A673 (cell line): ENCODE data around the gene ABHD11. TPM values are rescaled to one million over a fixed set of nuclear protein-coding genes. Genes with fewer than 3 reads are reported as not detected.

Source experiments
- BruUV-seq: library from RNA; stranded (reverse); fragments of 400-500 nt; replicated peaks from 2 replicates; lab custom pipeline; 2021; lab: Mats Ljungman, UMichigan
- CTCF ChIA-PET: fragments of 300-600 bp; sonication (Branson Sonifier 250); formaldehyde crosslinking; loops from one replicate; lab custom pipeline; 2022; ENCODE audit warnings: antibody characterized with exemption; lab: Charles Lee
- POLR2A ChIA-PET: fragments of 300-600 bp; sonication (Branson Sonifier 250); formaldehyde crosslinking; loops from one replicate; lab custom pipeline; 2022; ENCODE audit warnings: antibody characterized with exemption; ENCODE audit not compliant: low non-redundant PET; lab: Charles Lee
- DNase-seq: peaks from one replicate; pipeline ENCODE4 v3.0.0-alpha.2; 2015; ENCODE audit warnings: low spot score
- H3K27ac ChIP-seq: fragments of 200-600 bp; sonication (generic); 2 replicates; pipeline ENCODE4 v1.5.1; 2016; ENCODE audit warnings: mixed run types, low read depth, mild to moderate bottlenecking, mixed read lengths, antibody characterized with exemption, low read length; ENCODE audit not compliant: poor library complexity, severe bottlenecking
- H3K27me3 ChIP-seq: fragments of 200-600 bp; sonication (generic); replicated peaks from 2 replicates; pipeline ENCODE4 v1.6.1; 2017; ENCODE audit warnings: mixed run types, low read depth, mild to moderate bottlenecking, mixed read lengths, antibody characterized with exemption, low read length; ENCODE audit not compliant: insufficient read depth, poor library complexity
- H3K36me3 ChIP-seq: fragments of 200-600 bp; sonication (generic); 2 replicates; pipeline ENCODE4 v1.6.1; 2016; ENCODE audit warnings: mixed run types, mild to moderate bottlenecking, mixed read lengths, antibody characterized with exemption, low read length; ENCODE audit not compliant: insufficient read depth, poor library complexity, severe bottlenecking
- H3K4me1 ChIP-seq: fragments of 200-600 bp; sonication (generic); 2 replicates; pipeline ENCODE4 v1.6.1; 2017; ENCODE audit warnings: mixed run types, mild to moderate bottlenecking, mixed read lengths, antibody characterized with exemption, low read length; ENCODE audit not compliant: insufficient read depth, poor library complexity, severe bottlenecking
- H3K4me3 ChIP-seq: fragments of 200-600 bp; sonication (generic); 2 replicates; pipeline ENCODE4 v1.5.1; 2016; ENCODE audit warnings: low read depth, mixed run types, mild to moderate bottlenecking, mixed read lengths, low read length; ENCODE audit not compliant: poor library complexity, severe bottlenecking
- H3K9me3 ChIP-seq: fragments of 200-600 bp; sonication (generic); 2 replicates; pipeline ENCODE4 v1.6.1; 2016; ENCODE audit warnings: mixed run types, low read depth, mild to moderate bottlenecking, mixed read lengths, antibody characterized with exemption, low read length; ENCODE audit not compliant: poor library complexity, severe bottlenecking
- CTCF ChIP-seq: fragments of 300-800, 200-600 bp; sonication (generic); conservative IDR thresholded peaks from 2 replicates; pipeline ENCODE4 v1.5.1; 2017; ENCODE audit warnings: low read depth, mild to moderate bottlenecking, antibody characterized with exemption, low read length, moderate library complexity, mixed read lengths
- EZH2 ChIP-seq: fragments of 200-600 bp; sonication (generic); IDR thresholded peaks from 2 replicates; pipeline ENCODE4 v1.6.1; 2017; ENCODE audit warnings: borderline replicate concordance, low read depth, mild to moderate bottlenecking, mixed read lengths, antibody characterized with exemption, low read length; ENCODE audit not compliant: poor library complexity, severe bottlenecking
- intact Hi-C: fragments of 100-400 bp; cut with micrococcal nuclease; formaldehyde crosslinking; loops from one replicate; pipeline ENCODE4 v1.10.0; 2022; ENCODE audit not compliant: unreplicated experiment
- total RNA-seq: library from RNA; stranded (reverse); gene quantifications from 2 replicates; pipeline ENCODE4 v1.2.3, GENCODE V29; 2021

The ABHD11 gene
- total RNA-seq, 1 experiment from 2014 or later: 22.9 TPM

GRCh38 chr7:73779517-73779916 is 40.9 kb upstream of the ABHD11 start:
- CTCF ChIA-PET: no interaction called here
- no peaks in the 10 kb centered on the region for H3K9me3 ChIP-seq

GRCh38 chr7:73778801-73779389 is 40.3 kb upstream of the ABHD11 start:
- H3K9me3 ChIP-seq: no peaks in the 10 kb centered on the region
- no peak for TF ChIP-seq CTCF
- TF ChIP-seq EZH2: no peak
- DNase-seq: no peak
- H3K4me1 ChIP-seq: no peaks in the 10 kb centered on the region
- H3K36me3 ChIP-seq: no peaks in the 10 kb centered on the region
- ChIA-PET CTCF (no interaction called here), POLR2A (no interaction called here)
- intact Hi-C loops: no loop called here
- H3K27ac ChIP-seq: no peak overlapping the region
- no TSS peak for BruUV-seq
- no peak overlapping the region for H3K4me3 ChIP-seq
- no peaks in the 10 kb centered on the region for H3K27me3 ChIP-seq

More at GRCh38 chr7:73779517-73779916, 40.9 kb upstream of the ABHD11 start:
- Histone ChIP-seq H3K27me3 (no peaks in the 10 kb centered on the region), H3K4me1 (no peaks in the 10 kb centered on the region), H3K27ac (no peak overlapping the region), H3K36me3 (no peaks in the 10 kb centered on the region), H3K4me3 (no peak overlapping the region)
- no peak for DNase-seq
- no peak for TF ChIP-seq CTCF
- no peak for TF ChIP-seq EZH2
- BruUV-seq: no TSS peak
- intact Hi-C loops: no loop called here
- POLR2A ChIA-PET: no interaction called here

- TF ChIP-seq EZH2: no peak
- no peak for TF ChIP-seq CTCF
- ChIA-PET CTCF (no interaction called here), POLR2A (no interaction called here)
- Histone ChIP-seq H3K36me3 (no peaks in the 10 kb centered on the region), H3K4me3 (no peak overlapping the region), H3K27ac (no peak overlapping the region), H3K4me1 (no peaks in the 10 kb centered on the region), H3K27me3 (peaks cover 13% of the 10 kb centered on the region), H3K9me3 (no peaks in the 10 kb centered on the region)
- BruUV-seq: no TSS peak
- intact Hi-C loops: no loop called here
- peak; percentile 35 for DNase-seq
These were observed 36.3 kb upstream of the ABHD11 start for GRCh38 chr7:73774923-73775322.
